AG09319 (cell line): ENCODE results near the gene SPIN2B.
"Not testable (repeated sequence)": the region's sequence is repeated elsewhere in the genome, so short reads cannot be mapped to it uniquely, and the experiment has no call there.

ENCODE experiments used
- DNase-seq: peaks from one replicate; pipeline ENCODE4 v3.0.0-alpha.2; 2010; ENCODE audit warnings: low read depth; ENCODE audit errors: extremely low read depth
- CTCF ChIP-seq: IDR thresholded peaks from 2 replicates; pipeline ENCODE4 v1.5.1; 2011; ENCODE audit warnings: low read depth, mild to moderate bottlenecking, inconsistent platforms, low read length, moderate library complexity

Gene SPIN2B

GRCh38 chrX:57104406-57104805, 16.9 kb downstream of the SPIN2B start:
- TF ChIP-seq CTCF = no peak
- no peak for DNase-seq

GRCh38 chrX:57103489-57103888, 17.9 kb downstream of the SPIN2B start:
- TF ChIP-seq CTCF = no peak
- no peak for DNase-seq

- not testable (repeated sequence) for DNase-seq
Measured at GRCh38 chrX:57102918-57103317, 18.4 kb downstream of the SPIN2B start.

- DNase-seq = no peak
- no peak for TF ChIP-seq CTCF
Measured at GRCh38 chrX:57083143-57083542, 38.2 kb downstream of the SPIN2B start.

- DNase-seq = no peak
- no peak for TF ChIP-seq CTCF
Measured at GRCh38 chrX:57074458-57074857, 46.9 kb downstream of the SPIN2B start.

GRCh38 chrX:57070185-57070984, 51.0 kb downstream of the SPIN2B start:
- no peak for DNase-seq
- TF ChIP-seq CTCF = no peak
